Activated naive CD8-positive, alpha-beta T cell treated with anti-CD3 and anti-CD28 coated beads, Interleukin-2, amount 10 ng/mL, durations not matched to agents 7 days and 5 days (primary cell): Measurements from ENCODE around the gene WDR17. TPM values are rescaled to one million over a fixed set of nuclear protein-coding genes. Genes with fewer than 3 reads are reported as not detected.
A peak's percentile ranks its signal among the peaks of the same experiment; 100 is the strongest.

Experiments
- ATAC-seq: fragments of 150-1000 bp; cut with Tn5 transposase; one replicate; pipeline ENCODE4 v1.10.0; 2021; ENCODE audit warnings: low read depth, moderate library complexity
- POLR2A ChIA-PET: fragments of 350-600 bp; sonication (Branson Sonifier 250); formaldehyde crosslinking; loops from one replicate; lab custom pipeline; 2021; ENCODE audit warnings: antibody characterized with exemption; lab: Charles Lee
- DNase-seq: peaks from one replicate; pipeline ENCODE4 v3.0.0; 2021
- H3K27ac Mint-ChIP-seq: one replicate; pipeline ENCODE4 v1.8.0; 2022; ENCODE audit warnings: mild to moderate bottlenecking, mixed read lengths
- H3K27me3 Mint-ChIP-seq: one replicate; pipeline ENCODE4 v1.8.0; 2022; ENCODE audit warnings: mild to moderate bottlenecking, moderate library complexity, mixed read lengths
- H3K36me3 Mint-ChIP-seq: one replicate; pipeline ENCODE4 v1.8.0; 2021; ENCODE audit warnings: mild to moderate bottlenecking, mixed read lengths
- H3K4me1 Mint-ChIP-seq: one replicate; pipeline ENCODE4 v1.8.0; 2021; ENCODE audit warnings: mixed read lengths
- H3K4me3 Mint-ChIP-seq: one replicate; pipeline ENCODE4 v1.8.0; 2022; ENCODE audit warnings: mild to moderate bottlenecking, moderate library complexity, mixed read lengths
- H3K9me3 Mint-ChIP-seq: one replicate; pipeline ENCODE4 v1.8.0; 2021; ENCODE audit warnings: mixed read lengths
- total RNA-seq, 2 experiments: library from RNA; stranded (reverse); gene quantifications; one replicate each; pipeline ENCODE4 v1.2.3, GENCODE V29; 2021

Gene WDR17
- total RNA-seq, 2 experiments from 2014 or later: 0.58 to 1.2 TPM

DNA sequence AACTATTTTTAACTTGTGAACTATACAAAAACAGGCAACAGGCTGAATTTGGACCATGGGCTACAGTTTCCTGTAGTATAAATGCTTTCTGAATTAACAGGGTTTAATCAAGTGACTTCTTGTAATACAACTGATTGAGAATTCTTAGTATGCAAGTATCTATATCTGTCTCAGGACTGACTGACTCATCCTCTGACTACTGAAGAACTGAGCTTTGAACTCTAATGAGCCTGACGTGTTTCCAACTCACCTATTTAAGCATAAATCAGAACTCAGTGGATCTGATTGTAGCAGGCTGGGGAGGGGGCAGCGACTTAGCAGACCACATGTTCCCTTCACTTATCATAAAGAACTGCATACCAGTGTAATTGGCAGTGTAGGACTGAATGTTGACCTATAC is 122.0 kb downstream of the WDR17 start:
- no peaks in the 10 kb centered on the region for H3K9me3 Mint-ChIP-seq
- H3K27me3 Mint-ChIP-seq: peaks cover 19% of the 10 kb centered on the region
- H3K27ac Mint-ChIP-seq: no peak overlapping the region
- POLR2A ChIA-PET: no interaction called here
- H3K36me3 Mint-ChIP-seq: no peaks in the 10 kb centered on the region
- no peaks in the 10 kb centered on the region for H3K4me1 Mint-ChIP-seq
- no peak for DNase-seq
- ATAC-seq: no peak
- H3K4me3 Mint-ChIP-seq: no peak overlapping the region

DNA sequence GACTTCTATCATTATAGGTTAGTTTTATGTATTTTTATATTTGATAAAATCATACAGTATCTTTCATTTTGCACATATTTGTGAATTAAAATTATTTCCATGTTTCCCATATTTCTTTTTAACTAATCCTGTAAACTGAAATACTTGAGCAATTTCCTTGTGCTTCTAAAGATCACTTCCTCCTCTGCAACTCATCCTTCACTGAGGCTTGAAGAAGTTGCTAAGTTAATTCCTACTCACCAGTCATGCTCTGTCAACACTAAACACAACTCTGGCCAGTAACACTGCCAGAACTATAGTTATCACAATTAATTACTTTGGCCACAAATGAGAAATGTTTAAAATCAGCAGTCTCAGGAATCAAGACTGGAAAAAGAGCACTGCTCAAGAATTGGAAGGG is 123.0 kb downstream of the WDR17 start:
- Mint-ChIP-seq H3K27ac (no peak overlapping the region), H3K9me3 (no peaks in the 10 kb centered on the region), H3K36me3 (no peaks in the 10 kb centered on the region), H3K27me3 (peaks cover 27% of the 10 kb centered on the region), H3K4me1 (no peaks in the 10 kb centered on the region), H3K4me3 (no peak overlapping the region)
- ATAC-seq (no peak), DNase-seq (no peak)
- POLR2A ChIA-PET: no interaction called here

DNA sequence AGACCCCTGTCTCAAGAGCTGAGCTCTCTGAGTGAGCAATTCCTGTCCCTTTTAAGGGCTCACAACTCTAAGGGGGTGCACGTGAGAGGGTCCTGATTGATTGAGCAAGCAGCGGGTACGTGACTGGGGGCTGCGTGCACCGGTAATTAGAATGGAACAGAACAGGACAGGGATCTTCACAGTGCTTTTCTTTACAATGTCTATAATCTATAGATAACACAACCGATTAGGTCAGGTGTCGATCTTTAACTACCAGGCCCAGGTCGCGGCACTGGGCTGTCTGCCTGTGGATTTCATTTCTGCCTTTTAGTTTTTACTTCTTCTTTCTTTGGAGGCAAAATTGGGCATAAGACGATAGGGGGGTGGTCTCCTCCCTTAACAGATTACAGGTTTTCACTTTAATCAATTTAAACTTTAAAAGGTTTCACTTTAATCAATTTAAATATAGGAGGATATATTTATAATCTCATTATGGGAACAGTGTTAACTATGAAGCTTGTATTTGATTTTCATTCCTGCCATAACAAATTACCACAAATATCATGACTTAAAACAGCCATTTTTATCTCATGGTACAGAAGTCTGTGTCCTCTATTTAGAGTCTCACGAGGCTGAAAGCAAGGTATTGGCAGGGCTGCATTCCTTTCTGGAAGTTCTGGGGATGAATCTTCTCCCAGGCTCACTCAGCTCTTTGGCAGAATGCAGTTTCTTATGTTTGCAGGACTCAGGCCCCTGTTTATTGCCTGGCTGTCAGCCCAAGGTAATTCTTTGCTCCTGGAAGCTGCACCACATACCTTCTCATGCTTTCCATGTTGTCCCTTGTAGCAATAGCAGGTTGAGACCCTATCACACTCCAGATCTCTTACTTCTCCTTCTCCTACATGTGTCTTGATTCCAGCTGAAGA is 124.5 kb downstream of the WDR17 start:
- Mint-ChIP-seq H3K4me3 (no peak overlapping the region), H3K36me3 (no peaks in the 10 kb centered on the region), H3K9me3 (no peaks in the 10 kb centered on the region), H3K27ac (no peak overlapping the region), H3K4me1 (peaks cover 3% of the 10 kb centered on the region), H3K27me3 (peaks cover 33% of the 10 kb centered on the region)
- no peak for ATAC-seq
- no peak for DNase-seq
- POLR2A ChIA-PET: no interaction called here

DNA sequence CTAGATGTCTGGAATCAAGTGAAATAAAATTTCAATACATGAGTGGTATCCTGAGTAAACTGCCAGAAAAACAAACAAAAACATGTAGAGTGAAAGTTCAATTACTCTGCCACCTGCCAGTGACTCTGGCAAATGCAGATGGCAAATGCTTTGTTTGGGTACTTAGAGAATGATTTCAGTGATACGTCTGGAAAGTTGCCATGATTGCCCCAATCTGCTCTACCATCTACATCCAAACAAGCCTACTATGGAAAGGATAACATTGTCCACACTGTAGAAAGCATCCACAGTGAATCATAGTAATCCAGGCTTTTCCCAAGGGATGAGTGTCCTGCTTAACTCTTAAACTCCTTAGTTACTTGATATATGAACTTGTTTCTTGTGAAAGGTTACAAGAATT is 126.3 kb downstream of the WDR17 start:
- peaks cover 35% of the 10 kb centered on the region for H3K27me3 Mint-ChIP-seq
- H3K27ac Mint-ChIP-seq: no peak overlapping the region
- no peak for ATAC-seq
- no peaks in the 10 kb centered on the region for H3K9me3 Mint-ChIP-seq
- peaks cover 1% of the 10 kb centered on the region for H3K36me3 Mint-ChIP-seq
- no peak overlapping the region for H3K4me3 Mint-ChIP-seq
- DNase-seq: no peak
- POLR2A ChIA-PET: no interaction called here
- peaks cover 6% of the 10 kb centered on the region for H3K4me1 Mint-ChIP-seq

DNA sequence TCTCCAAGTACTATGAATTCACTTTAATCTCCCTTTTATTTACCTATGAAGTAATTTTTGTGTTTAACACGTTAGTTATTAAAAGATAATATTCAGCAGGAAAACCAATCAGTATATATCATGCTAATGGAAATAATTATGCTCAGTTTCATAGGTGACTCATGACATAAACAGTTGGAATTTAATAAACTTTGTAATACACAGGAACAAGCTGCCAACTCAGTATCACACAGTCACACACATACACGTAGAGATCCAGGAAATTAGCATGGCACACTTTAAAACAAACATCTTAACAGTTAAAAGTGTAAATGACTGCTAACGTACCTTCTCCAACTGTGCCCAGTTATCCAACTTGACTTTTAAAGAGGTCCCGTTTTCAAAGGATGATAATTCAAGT is 127.5 kb downstream of the WDR17 start:
- Mint-ChIP-seq H3K4me1 (peaks cover 6% of the 10 kb centered on the region), H3K27ac (no peak overlapping the region)
- DNase-seq: no peak

DNA sequence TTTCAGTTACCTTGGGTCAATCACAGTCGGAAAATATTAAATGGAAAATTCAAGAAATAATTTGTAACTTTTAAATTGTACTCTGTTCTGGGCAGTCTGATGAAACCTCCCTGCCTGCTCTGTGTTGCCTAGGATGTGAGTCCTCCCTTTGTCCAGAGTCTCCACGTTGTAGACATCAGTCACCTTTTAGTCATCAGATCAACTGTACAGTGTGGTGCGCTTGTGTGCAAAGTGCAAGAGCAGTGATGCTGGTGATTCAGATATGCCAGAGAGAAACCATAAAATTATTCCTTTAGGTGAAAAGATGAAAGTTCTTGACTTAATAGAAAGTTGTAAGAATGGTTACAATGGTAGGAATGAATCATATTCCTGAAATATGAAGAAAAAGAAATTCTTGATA is 128.3 kb downstream of the WDR17 start:
- H3K27ac Mint-ChIP-seq: no peak overlapping the region
- H3K36me3 Mint-ChIP-seq: peaks cover 1% of the 10 kb centered on the region
- no peak for ATAC-seq
- H3K4me3 Mint-ChIP-seq: no peak overlapping the region
- H3K9me3 Mint-ChIP-seq: peaks cover 2% of the 10 kb centered on the region
- DNase-seq: no peak
- peaks cover 6% of the 10 kb centered on the region for H3K4me1 Mint-ChIP-seq
- POLR2A ChIA-PET: no interaction called here
- peaks cover 50% of the 10 kb centered on the region for H3K27me3 Mint-ChIP-seq

More for the DNA sequence above, 127.5 kb downstream of the WDR17 start:
- Mint-ChIP-seq H3K36me3 (peaks cover 1% of the 10 kb centered on the region), H3K9me3 (peaks cover 2% of the 10 kb centered on the region), H3K4me3 (no peak overlapping the region), H3K27me3 (peaks cover 43% of the 10 kb centered on the region)
- ATAC-seq: no peak
- POLR2A ChIA-PET: no interaction called here

DNA sequence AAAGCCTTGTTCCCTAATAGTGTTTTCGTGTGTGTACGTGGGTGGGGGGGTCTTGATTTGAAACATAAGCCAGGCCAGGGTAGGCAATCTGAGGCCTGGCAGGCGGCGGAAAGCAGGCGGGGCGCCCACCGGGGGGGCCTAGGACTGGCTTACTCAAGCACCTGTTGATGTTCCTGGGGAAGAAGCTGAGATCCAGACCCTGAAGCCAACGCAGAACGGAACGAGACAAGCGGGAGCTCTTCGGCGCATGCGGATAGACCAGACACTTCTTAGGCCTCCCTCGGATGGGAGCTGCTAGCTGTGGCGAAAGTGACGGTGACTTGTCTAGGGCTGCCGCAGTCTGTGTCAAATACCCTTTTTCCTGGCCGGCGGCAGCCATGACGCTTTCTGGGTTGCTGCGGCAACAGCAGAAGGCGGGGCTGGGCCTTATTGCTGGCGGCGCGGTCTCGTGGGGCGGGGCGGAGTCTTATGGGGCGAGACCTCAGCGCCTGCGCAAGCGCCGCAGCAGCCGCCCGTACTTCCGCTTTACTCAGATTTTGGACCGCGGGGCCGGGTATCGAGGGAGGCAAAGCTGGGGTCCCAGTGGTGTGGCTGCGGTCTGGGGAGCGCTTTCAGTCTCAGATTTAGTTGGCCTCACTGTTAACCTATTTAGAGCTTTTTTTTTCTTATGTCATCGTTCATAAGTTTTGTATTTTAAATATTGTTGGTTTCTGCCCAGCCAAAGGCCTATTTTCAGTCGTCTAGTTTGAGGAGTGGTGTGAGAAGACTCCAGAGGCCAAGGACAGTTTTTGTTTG is 129.7 kb downstream of the WDR17 start, which contains the start of gene SPATA4:
TSS of gene SPATA4 (minus strand) at position 402 of the 795 bp plus-strand sequence. CDS start at position 379, 23 bp downstream.
- H3K36me3 Mint-ChIP-seq: peaks cover 1% of the 10 kb centered on the region
- H3K27ac Mint-ChIP-seq: peak within 1 kb of the TSS; percentile 67
- ATAC-seq: peak; percentile 97
- POLR2A ChIA-PET: interaction anchor here (0.6 kb wide), 1 partner anchor 1674 kb away, joined by 3 read pairs; no protein-coding TSS in a partner anchor
- H3K4me1 Mint-ChIP-seq: peaks cover 6% of the 10 kb centered on the region
- H3K9me3 Mint-ChIP-seq: peaks cover 2% of the 10 kb centered on the region
- peak; percentile 93 for DNase-seq
- H3K27me3 Mint-ChIP-seq: peaks cover 49% of the 10 kb centered on the region
- peak within 1 kb of the TSS; percentile 79 for H3K4me3 Mint-ChIP-seq

DNA sequence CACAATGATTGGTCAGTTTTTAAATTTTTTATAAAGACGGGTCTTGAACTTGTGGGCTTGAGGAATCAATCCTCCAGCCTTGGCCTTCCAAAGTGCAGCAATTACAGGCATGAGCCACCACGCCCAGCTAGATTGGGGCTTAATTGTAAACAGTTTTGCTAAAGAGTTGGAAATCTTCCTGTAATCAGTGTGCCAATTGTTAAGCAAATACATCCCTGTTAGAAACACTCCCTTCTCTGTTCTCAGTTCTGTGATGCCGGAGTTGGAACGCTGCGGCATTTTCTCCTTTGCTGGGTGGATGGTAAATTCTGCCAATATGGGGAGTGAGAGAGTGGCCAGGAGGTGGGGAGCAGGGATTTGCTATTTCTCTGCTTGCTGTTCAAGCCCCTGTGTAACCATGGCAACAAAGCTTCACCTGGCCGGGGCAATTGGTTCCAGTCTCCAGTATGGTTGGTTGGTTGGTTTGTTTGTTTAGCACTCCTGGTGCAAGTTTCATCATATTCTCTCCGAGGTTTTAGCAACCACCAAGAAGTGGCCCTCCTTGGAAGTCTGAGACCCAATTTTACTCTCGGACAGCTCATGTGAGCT is 132.8 kb downstream of the WDR17 start:
- Mint-ChIP-seq H3K4me1 (peaks cover 6% of the 10 kb centered on the region), H3K27ac (no peak overlapping the region)

DNA sequence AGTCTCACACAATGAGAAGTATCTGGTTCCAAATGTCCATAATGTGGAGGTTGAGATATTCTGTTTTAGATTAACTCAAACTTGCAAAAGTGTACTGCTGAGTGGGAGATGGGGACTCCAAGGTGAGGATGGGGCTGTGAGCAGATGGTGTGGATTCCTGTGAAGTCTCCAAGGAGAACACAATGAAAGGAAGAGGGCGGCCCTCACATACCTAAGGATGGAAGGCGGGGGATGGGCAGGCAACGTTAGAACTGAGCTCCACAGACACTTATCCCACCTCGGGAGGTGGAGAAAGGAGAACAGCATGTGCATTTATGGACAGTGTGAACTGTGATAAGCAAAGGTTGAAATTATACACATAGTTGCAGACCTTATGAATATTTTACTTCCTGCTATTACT is 139.7 kb downstream of the WDR17 start:
- Mint-ChIP-seq H3K4me3 (no peak overlapping the region), H3K27ac (no peak overlapping the region), H3K36me3 (no peaks in the 10 kb centered on the region), H3K9me3 (no peaks in the 10 kb centered on the region), H3K27me3 (peaks cover 11% of the 10 kb centered on the region), H3K4me1 (no peaks in the 10 kb centered on the region)
- POLR2A ChIA-PET: no interaction called here
- ATAC-seq (no peak), DNase-seq (no peak)

More for the DNA sequence above, 132.8 kb downstream of the WDR17 start:
- ATAC-seq (no peak), DNase-seq (no peak)
- POLR2A ChIA-PET: no interaction called here
- Mint-ChIP-seq H3K9me3 (peaks cover 2% of the 10 kb centered on the region), H3K36me3 (peaks cover 1% of the 10 kb centered on the region), H3K27me3 (peaks cover 31% of the 10 kb centered on the region), H3K4me3 (no peak overlapping the region)

DNA sequence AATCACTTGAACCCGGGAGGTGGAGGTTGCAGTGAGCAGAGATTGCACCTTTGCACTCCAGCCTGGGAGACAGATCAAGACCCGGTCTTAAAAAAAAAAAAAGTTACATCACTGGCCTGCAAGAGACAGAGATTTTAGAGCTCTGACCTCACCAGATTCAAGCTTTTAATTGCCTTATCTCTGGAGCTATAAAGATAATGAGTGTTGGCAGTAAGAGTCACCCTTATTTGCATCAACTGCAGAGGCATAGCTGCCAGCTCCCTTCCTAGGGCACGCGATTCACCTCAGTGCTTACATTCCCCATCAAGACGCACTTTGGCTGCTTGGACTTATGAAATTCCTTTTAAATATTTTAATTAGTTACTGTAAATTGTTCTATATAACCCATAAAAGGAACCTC is 142.2 kb downstream of the WDR17 start:
- Mint-ChIP-seq H3K9me3 (no peaks in the 10 kb centered on the region), H3K4me3 (no peak overlapping the region), H3K36me3 (no peaks in the 10 kb centered on the region), H3K27ac (no peak overlapping the region), H3K4me1 (no peaks in the 10 kb centered on the region), H3K27me3 (peaks cover 16% of the 10 kb centered on the region)
- POLR2A ChIA-PET: no interaction called here
- DNase-seq (no peak), ATAC-seq (no peak)

DNA sequence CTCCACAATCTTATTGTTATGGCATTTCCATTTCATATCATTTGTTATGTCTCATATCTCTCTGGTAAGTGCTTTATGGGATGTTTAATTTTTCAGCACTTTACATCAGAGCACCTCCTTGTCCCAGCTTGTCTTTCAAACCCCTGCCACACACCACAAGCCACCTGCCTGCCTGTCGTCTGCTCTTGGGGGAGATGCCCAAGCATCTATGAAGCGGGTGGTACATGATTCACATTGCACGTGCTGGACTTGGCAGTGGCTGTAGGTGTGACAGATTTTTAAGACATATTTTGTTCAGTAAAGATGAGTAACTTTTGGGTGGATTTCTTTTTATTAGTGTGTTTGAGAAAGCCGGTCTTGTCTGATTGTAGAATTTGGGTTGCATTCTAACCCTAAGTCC is 143.9 kb downstream of the WDR17 start:
- POLR2A ChIA-PET: no interaction called here
- H3K36me3 Mint-ChIP-seq: no peaks in the 10 kb centered on the region
- ATAC-seq (no peak), DNase-seq (no peak)
- H3K27me3 Mint-ChIP-seq: peaks cover 13% of the 10 kb centered on the region
- H3K27ac Mint-ChIP-seq: no peak overlapping the region
- no peaks in the 10 kb centered on the region for H3K9me3 Mint-ChIP-seq
- no peaks in the 10 kb centered on the region for H3K4me1 Mint-ChIP-seq
- H3K4me3 Mint-ChIP-seq: no peak overlapping the region

DNA sequence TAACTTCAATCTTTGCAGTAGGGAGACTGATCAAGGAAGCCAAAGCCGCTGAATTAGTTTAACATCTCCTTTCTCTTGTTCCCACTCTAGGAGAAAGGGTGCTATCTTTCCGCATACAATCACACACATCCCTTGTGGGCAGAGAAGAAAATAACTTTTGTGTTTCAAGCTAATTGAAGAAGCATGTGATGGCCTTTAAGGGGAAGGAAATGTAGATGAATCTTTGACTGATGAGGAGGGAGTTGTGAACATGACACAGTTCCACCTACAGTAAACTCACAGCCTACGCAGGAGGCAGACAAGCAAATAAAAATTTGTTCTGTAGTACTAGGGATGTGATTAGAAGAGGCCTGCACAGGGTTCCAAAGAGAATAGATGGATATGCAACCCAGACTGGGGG is 144.5 kb downstream of the WDR17 start:
- no peak overlapping the region for H3K27ac Mint-ChIP-seq
- POLR2A ChIA-PET: no interaction called here
- no peak for ATAC-seq
- H3K4me3 Mint-ChIP-seq: no peak overlapping the region
- no peaks in the 10 kb centered on the region for H3K36me3 Mint-ChIP-seq
- H3K9me3 Mint-ChIP-seq: no peaks in the 10 kb centered on the region
- peaks cover 13% of the 10 kb centered on the region for H3K27me3 Mint-ChIP-seq
- no peak for DNase-seq
- H3K4me1 Mint-ChIP-seq: no peaks in the 10 kb centered on the region

DNA sequence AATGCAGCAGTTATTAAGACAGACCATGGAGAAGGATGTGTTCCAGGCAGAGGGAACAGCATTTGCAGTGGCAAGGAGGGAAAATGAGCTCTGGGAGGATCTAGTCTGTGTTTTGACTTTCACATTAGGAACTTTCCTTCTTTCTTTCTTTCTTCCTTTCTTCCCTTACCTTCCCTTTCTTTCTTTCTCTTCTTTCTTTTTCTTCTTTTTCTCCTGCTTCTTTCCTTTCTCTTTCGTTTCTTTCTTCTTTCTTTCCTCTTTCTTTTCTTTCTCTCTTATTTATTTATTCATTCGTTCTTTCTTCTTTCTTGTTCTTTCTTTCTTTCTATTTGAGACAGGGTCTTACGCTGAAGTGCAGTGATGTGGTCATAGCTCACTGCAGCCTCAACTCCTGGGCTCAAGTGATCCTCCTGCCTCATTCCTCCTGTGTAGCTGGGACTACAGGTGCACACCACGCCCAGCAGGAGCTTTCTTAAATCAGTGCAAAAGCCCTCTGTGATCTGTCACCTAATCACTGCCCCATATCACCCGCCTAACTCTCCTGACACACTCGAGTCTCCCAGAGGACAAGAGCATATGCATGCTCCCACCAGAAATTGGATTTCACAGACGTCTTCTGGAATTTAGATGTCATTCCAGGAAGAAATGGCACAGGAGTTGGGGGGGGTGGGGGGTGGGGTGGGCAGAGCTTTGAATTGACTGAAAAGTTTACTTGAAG is 145.1 kb downstream of the WDR17 start:
- Mint-ChIP-seq H3K27ac (no peak overlapping the region), H3K9me3 (no peaks in the 10 kb centered on the region), H3K4me3 (no peak overlapping the region), H3K27me3 (peaks cover 16% of the 10 kb centered on the region), H3K4me1 (no peaks in the 10 kb centered on the region), H3K36me3 (no peaks in the 10 kb centered on the region)
- POLR2A ChIA-PET: no interaction called here
- no peak for DNase-seq
- no peak for ATAC-seq
